GM12878 (cell line): ENCODE results near the gene LMLN. TPM values are rescaled to one million over a fixed set of nuclear protein-coding genes. Genes with fewer than 3 reads are reported as not detected.

Experiments
- ATAC-seq: fragments of 200-7000 bp; cut with Tn5 transposase; 3 replicates; pipeline ENCODE4 v1.9.1; 2020; ENCODE audit warnings: mild to moderate bottlenecking, moderate library complexity
- BruUV-seq: library from RNA; stranded (reverse); fragments of 400-500 nt; replicated peaks from 2 replicates; lab custom pipeline; 2021; lab: Mats Ljungman, UMichigan
- CTCF ChIA-PET: fragments of 300-600 bp; sonication (Branson Sonifier 250); formaldehyde crosslinking; extraction: SDS; loops from one replicate; lab custom pipeline; 2021; ENCODE audit warnings: inconsistent platforms; lab: Yijun Ruan, JAX
- POLR2A ChIA-PET: fragments of 350-600 bp; formaldehyde crosslinking; extraction: SDS; loops from one replicate; lab custom pipeline; 2021; ENCODE audit warnings: inconsistent platforms; lab: Charles Lee
- RAD21 ChIA-PET: fragments of 300-600 bp; sonication (Branson Sonifier 250); formaldehyde crosslinking; loops from one replicate; lab custom pipeline; 2023; ENCODE audit warnings: antibody characterized with exemption; ENCODE audit not compliant: unreplicated experiment; lab: Charles Lee
- SMC1A ChIA-PET: fragments of 300-600 bp; sonication (Branson Sonifier 250); formaldehyde crosslinking; loops from one replicate; lab custom pipeline; 2023; ENCODE audit not compliant: unreplicated experiment, uncharacterized antibody; lab: Charles Lee
- DNase-seq: peaks from one replicate; pipeline ENCODE4 v3.0.0-alpha.2; 2011; ENCODE audit warnings: low read depth, low spot score
- FAIRE-seq: peaks from 3 replicates; lab custom pipeline; 2011; peaks lifted over from hg19 to GRCh38; lab: Jason Lieb, UNC
- H2AFZ ChIP-seq: 2 replicates; pipeline ENCODE4 v1.6.0; 2011; ENCODE audit warnings: low read depth, low read length, control low read depth; ENCODE audit not compliant: control insufficient read depth
- H3K27ac ChIP-seq: 2 replicates; pipeline ENCODE4 v1.5.1; 2011; ENCODE audit warnings: control low read depth; ENCODE audit not compliant: control insufficient read depth, insufficient read depth
- H3K27me3 ChIP-seq, 2 experiments: replicated peaks in 1 of 2; 2 replicates each; pipeline versions ENCODE4 v1.6.0 to v1.6.1; 2011; ENCODE audit warnings: low read length in 1 of 2; ENCODE audit not compliant: control insufficient read depth in 2 of 2, insufficient read depth in 2 of 2
- H3K36me3 ChIP-seq, 2 experiments: 2 replicates each; pipeline ENCODE4 v1.5.1; 2011; ENCODE audit warnings: low read length in 1 of 2; ENCODE audit not compliant: control insufficient read depth in 2 of 2, insufficient read depth in 2 of 2
- H3K4me1 ChIP-seq: 2 replicates; pipeline ENCODE4 v1.6.1; 2011; ENCODE audit warnings: mild to moderate bottlenecking, low read length, moderate library complexity, mixed read lengths; ENCODE audit not compliant: control insufficient read depth, insufficient read depth
- H3K4me2 ChIP-seq: 2 replicates; pipeline ENCODE4 v1.6.0; 2011; ENCODE audit warnings: control low read depth; ENCODE audit not compliant: control insufficient read depth, insufficient read depth
- H3K4me3 ChIP-seq: fragments of 200-600 bp; sonication (generic); 2 replicates; pipeline ENCODE4 v1.5.1; 2016
- H3K79me2 ChIP-seq: 2 replicates; pipeline ENCODE4 v1.6.0; 2011; ENCODE audit warnings: low read length; ENCODE audit not compliant: control insufficient read depth, insufficient read depth
- H3K9ac ChIP-seq: 2 replicates; pipeline ENCODE4 v1.8.0; 2011; ENCODE audit warnings: low read length, control low read depth, mixed read lengths; ENCODE audit not compliant: control insufficient read depth, insufficient read depth
- H3K9me3 ChIP-seq: replicated peaks from 3 replicates; pipeline ENCODE4 v1.5.1; 2011; ENCODE audit warnings: mild to moderate bottlenecking, low read length; ENCODE audit not compliant: control insufficient read depth, insufficient read depth
- H4K20me1 ChIP-seq: 2 replicates; pipeline ENCODE4 v1.6.0; 2011; ENCODE audit not compliant: control insufficient read depth, insufficient read depth
- BACH1 ChIP-seq: fragments of 450-650 bp; IDR thresholded peaks from 2 replicates; pipeline ENCODE4 v1.6.1; 2017; ENCODE audit warnings: mild to moderate bottlenecking, borderline replicate concordance
- CEBPB ChIP-seq, 2 experiments: fragments of 150-350 bp in 1 of 2; IDR thresholded peaks; 2 replicates each; pipeline ENCODE4 v1.6.1; 2012 to 2014; ENCODE audit warnings: low read depth in 2 of 2, low read length in 2 of 2, borderline replicate concordance in 1 of 2, inconsistent platforms in 1 of 2
- ETV6 ChIP-seq, 2 experiments: fragments of 450-650 bp in 1 of 2; IDR thresholded peaks in 1 of 2; conservative IDR thresholded peaks in 1 of 2; 2 replicates each; pipeline ENCODE4 v1.6.1; 2014; ENCODE audit warnings: antibody characterized with exemption in 1 of 2, borderline replicate concordance in 1 of 2, low read depth in 1 of 2, mild to moderate bottlenecking in 1 of 2, moderate library complexity in 1 of 2
- FOS ChIP-seq: IDR thresholded peaks from 3 replicates; pipeline ENCODE4 v1.6.1; 2011; ENCODE audit warnings: borderline replicate concordance; ENCODE audit not compliant: insufficient read length; ENCODE audit errors: extremely low read depth
- IRF4 ChIP-seq: IDR thresholded peaks from 2 replicates; pipeline ENCODE4 v1.6.1; 2011; ENCODE audit warnings: low read depth, low read length
- KDM1A ChIP-seq: fragments of 200-600 bp; sonication (generic); IDR thresholded peaks from 2 replicates; pipeline ENCODE4 v1.6.1; 2016; ENCODE audit warnings: borderline replicate concordance
- MYC ChIP-seq: IDR thresholded peaks from 2 replicates; pipeline ENCODE4 v1.6.1; 2011; ENCODE audit warnings: mild to moderate bottlenecking, low read length, moderate library complexity, inconsistent platforms; ENCODE audit not compliant: insufficient read depth, insufficient replicate concordance, insufficient read length, severe bottlenecking
- NFIC ChIP-seq: IDR thresholded peaks from 2 replicates; pipeline ENCODE4 v1.6.1; 2012; ENCODE audit warnings: low read depth, mild to moderate bottlenecking, inconsistent platforms, low read length, moderate library complexity
- NR2F1 ChIP-seq: fragments of 450-650 bp; conservative IDR thresholded peaks from 2 replicates; pipeline ENCODE4 v1.6.1; 2017; ENCODE audit warnings: mild to moderate bottlenecking
- SIX5 ChIP-seq: IDR thresholded peaks from 2 replicates; pipeline ENCODE4 v1.6.1; 2011; ENCODE audit warnings: mild to moderate bottlenecking, low read depth, low read length, moderate library complexity; ENCODE audit not compliant: severe bottlenecking
- SMAD1 ChIP-seq: fragments of 450-650 bp; IDR thresholded peaks from 2 replicates; pipeline ENCODE4 v1.6.1; 2018; ENCODE audit warnings: mild to moderate bottlenecking, low read depth; ENCODE audit not compliant: partially characterized antibody
- SMARCA5 ChIP-seq: fragments of 450-650 bp; IDR thresholded peaks from 2 replicates; pipeline ENCODE4 v1.6.1; 2017; ENCODE audit warnings: mild to moderate bottlenecking
- WGBS: methylation state at CpG from one replicate; pipeline ENCODE4 v1.1.6; 2016; ENCODE audit warnings: low lambda C conversion rate; ENCODE audit not compliant: insufficient replicate concordance, insufficient coverage; ENCODE audit errors: missing lambda C conversion rate; 5-methylcytosine and 5-hydroxymethylcytosine counted together
- in situ Hi-C: fragments of 300-500 bp; cut with MboI; formaldehyde crosslinking; loops from 9 replicates; pipeline ENCODE4 v1.14.3; 2018; ENCODE audit warnings: mixed read lengths
- intact Hi-C: fragments of 100-400 bp; cut with micrococcal nuclease; formaldehyde crosslinking; loops from one replicate; pipeline ENCODE4 v1.14.2; 2022; ENCODE audit not compliant: unreplicated experiment
- polyA plus RNA-seq, 11 experiments: library from polyadenylated mRNA; depleted of rRNA in 4 of 11; unstranded in 6 of 11; stranded (reverse) in 5 of 11; fragments of >200 nt; fragmentation: Nextera tagmentation in 4 of 11; fragmentation: Illumina TruSeq in 1 of 11; extraction: Ambion mirVana in 4 of 11; extraction: Trizol in 1 of 11; gene quantifications; 1 replicate in 1 of 11; 2 replicates in 10 of 11; pipeline versions ENCODE4 v1.2.1 to v1.2.3, GENCODE V29; 2011 to 2016; ENCODE audit warnings: inconsistent platforms in 2 of 11, missing spikeins in 2 of 11, low read depth in 1 of 11
- total RNA-seq, 4 experiments: library from RNA; depleted of rRNA in 3 of 4; stranded (reverse); fragments of >200 nt in 3 of 4; fragmentation: Illumina TruSeq in 1 of 4; extraction: Trizol in 1 of 4; gene quantifications; 2 replicates each; pipeline versions ENCODE4 v1.2.1 to v1.2.3, GENCODE V29; 2013 to 2021
- TF ChIP-seq, protein P1 (sequence below): fragments of 450-650 bp; IDR thresholded peaks from 2 replicates; pipeline ENCODE4 v1.6.1; 2017; ENCODE audit warnings: mild to moderate bottlenecking, moderate library complexity
- TF ChIP-seq, protein P2 (sequence below): fragments of 150-350 bp; IDR thresholded peaks from 2 replicates; pipeline ENCODE4 v1.6.1; 2014; ENCODE audit warnings: mild to moderate bottlenecking, low read depth, low read length

LMLN gene
- total and polyA plus RNA-seq, 10 of the 15 experiments (the other 5 are each of a cell fraction or from before 2014, with no cell fraction given) = 0.02 to 1.7 (median 0.81) TPM

DNA sequence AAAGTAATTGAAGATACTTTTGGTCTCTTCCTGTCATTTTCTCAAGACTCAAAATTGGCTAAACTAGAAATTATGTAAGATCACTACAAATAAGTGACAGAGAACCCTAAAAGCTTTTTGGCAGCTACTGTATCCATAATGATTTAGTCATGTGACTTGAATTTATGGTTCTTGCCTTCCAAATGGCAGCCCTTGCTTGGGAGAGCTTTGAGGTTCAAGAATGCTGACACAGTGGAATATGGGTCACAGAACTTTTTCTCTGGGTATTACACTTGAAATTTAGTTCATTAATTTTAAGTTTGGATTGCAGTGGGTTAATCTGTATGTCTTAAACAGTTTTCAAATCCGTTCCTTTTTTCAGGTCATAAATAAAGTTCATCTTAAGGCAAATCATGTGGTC, 14.0 kb downstream of the LMLN start:
- Histone ChIP-seq H3K4me1 (no peaks in the 10 kb centered on the region), H3K9me3 (no peaks in the 10 kb centered on the region), H3K79me2 (no peaks in the 10 kb centered on the region), H3K4me2 (no peak overlapping the region), H3K27ac (no peak overlapping the region), H3K36me3 (no peaks in the 10 kb centered on the region), H3K9ac (no peak overlapping the region), H3K4me3 (no peak overlapping the region), H4K20me1 (no peaks in the 10 kb centered on the region), H3K27me3 (no peaks in the 10 kb centered on the region), H2AFZ (no peak overlapping the region)
- ChIA-PET CTCF (no interaction called here), SMC1A (no interaction called here), RAD21 (no interaction called here), POLR2A (no interaction called here)
- intact Hi-C loops (no loop called here), in situ Hi-C loops (no loop called here)
- DNase-seq (no peak), ATAC-seq (no peak), FAIRE-seq (no peak)
- no TSS peak for BruUV-seq
- no peak for TF ChIP-seq IRF4
- TF ChIP-seq SMAD1 = no peak
- no peak for TF ChIP-seq ETV6 (conservative IDR thresholded peaks at IDR 0.05 in 1 of 2, IDR thresholded peaks at IDR 0.05 in 1 of 2; ENCODE audit: borderline replicate concordance in 1 of 2, low read depth in 1 of 2)
- TF ChIP-seq, protein P1, sequence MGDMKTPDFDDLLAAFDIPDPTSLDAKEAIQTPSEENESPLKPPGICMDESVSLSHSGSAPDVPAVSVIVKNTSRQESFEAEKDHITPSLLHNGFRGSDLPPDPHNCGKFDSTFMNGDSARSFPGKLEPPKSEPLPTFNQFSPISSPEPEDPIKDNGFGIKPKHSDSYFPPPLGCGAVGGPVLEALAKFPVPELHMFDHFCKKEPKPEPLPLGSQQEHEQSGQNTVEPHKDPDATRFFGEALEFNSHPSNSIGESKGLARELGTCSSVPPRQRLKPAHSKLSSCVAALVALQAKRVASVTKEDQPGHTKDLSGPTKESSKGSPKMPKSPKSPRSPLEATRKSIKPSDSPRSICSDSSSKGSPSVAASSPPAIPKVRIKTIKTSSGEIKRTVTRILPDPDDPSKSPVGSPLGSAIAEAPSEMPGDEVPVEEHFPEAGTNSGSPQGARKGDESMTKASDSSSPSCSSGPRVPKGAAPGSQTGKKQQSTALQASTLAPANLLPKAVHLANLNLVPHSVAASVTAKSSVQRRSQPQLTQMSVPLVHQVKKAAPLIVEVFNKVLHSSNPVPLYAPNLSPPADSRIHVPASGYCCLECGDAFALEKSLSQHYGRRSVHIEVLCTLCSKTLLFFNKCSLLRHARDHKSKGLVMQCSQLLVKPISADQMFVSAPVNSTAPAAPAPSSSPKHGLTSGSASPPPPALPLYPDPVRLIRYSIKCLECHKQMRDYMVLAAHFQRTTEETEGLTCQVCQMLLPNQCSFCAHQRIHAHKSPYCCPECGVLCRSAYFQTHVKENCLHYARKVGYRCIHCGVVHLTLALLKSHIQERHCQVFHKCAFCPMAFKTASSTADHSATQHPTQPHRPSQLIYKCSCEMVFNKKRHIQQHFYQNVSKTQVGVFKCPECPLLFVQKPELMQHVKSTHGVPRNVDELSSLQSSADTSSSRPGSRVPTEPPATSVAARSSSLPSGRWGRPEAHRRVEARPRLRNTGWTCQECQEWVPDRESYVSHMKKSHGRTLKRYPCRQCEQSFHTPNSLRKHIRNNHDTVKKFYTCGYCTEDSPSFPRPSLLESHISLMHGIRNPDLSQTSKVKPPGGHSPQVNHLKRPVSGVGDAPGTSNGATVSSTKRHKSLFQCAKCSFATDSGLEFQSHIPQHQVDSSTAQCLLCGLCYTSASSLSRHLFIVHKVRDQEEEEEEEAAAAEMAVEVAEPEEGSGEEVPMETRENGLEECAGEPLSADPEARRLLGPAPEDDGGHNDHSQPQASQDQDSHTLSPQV = no peak
- TF ChIP-seq BACH1 = no peak
- no peak for TF ChIP-seq SMARCA5
- no peak for TF ChIP-seq MYC
- TF ChIP-seq KDM1A = no peak
- TF ChIP-seq CEBPB (IDR thresholded peaks at IDR 0.05; ENCODE audit: borderline replicate concordance in 1 of 2, low read depth in 2 of 2, low read length in 2 of 2) = no peak
- TF ChIP-seq NR2F1 = no peak
- no peak for TF ChIP-seq SIX5
- TF ChIP-seq, protein P2, sequence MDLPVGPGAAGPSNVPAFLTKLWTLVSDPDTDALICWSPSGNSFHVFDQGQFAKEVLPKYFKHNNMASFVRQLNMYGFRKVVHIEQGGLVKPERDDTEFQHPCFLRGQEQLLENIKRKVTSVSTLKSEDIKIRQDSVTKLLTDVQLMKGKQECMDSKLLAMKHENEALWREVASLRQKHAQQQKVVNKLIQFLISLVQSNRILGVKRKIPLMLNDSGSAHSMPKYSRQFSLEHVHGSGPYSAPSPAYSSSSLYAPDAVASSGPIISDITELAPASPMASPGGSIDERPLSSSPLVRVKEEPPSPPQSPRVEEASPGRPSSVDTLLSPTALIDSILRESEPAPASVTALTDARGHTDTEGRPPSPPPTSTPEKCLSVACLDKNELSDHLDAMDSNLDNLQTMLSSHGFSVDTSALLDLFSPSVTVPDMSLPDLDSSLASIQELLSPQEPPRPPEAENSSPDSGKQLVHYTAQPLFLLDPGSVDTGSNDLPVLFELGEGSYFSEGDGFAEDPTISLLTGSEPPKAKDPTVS = no peak
- no peak for TF ChIP-seq FOS
- TF ChIP-seq NFIC = no peak
- whole genome bisulfite sequencing = 5% methylated on average over 1 of the region's 1 CpG
